AG04450 (cell line): ENCODE results near the gene IL12RB1. TPM values are rescaled to one million over a fixed set of nuclear protein-coding genes. Genes with fewer than 3 reads are reported as not detected.

ENCODE experiments used
- CTCF ChIA-PET: fragments of 300-600, 350-600 bp; formaldehyde crosslinking; extraction: SDS; loops from one replicate; lab custom pipeline; 2022; ENCODE audit warnings: antibody characterized with exemption, inconsistent platforms; lab: Charles Lee
- POLR2A ChIA-PET: fragments of 350-600 bp; formaldehyde crosslinking; extraction: SDS; loops from one replicate; lab custom pipeline; 2021; ENCODE audit warnings: antibody characterized with exemption, inconsistent platforms; lab: Yijun Ruan, JAX
- DNase-seq: peaks from one replicate; pipeline ENCODE4 v3.0.0-alpha.2; 2011; ENCODE audit warnings: low read depth, low spot score
- H3K27ac ChIP-seq: one replicate; pipeline ENCODE4 v1.5.1; 2012; ENCODE audit warnings: low read depth, low read length, control low read depth
- H3K27me3 ChIP-seq: one replicate; pipeline ENCODE4 v1.6.0; 2012; ENCODE audit warnings: low read length; ENCODE audit not compliant: control insufficient read depth, insufficient read depth
- H3K4me3 ChIP-seq: 2 replicates; pipeline ENCODE4 v1.5.1; 2011; ENCODE audit warnings: mild to moderate bottlenecking, low read depth, low read length, control low read depth
- H3K9me3 ChIP-seq: 2 replicates; pipeline ENCODE4 v1.5.1; 2012; ENCODE audit warnings: low read length; ENCODE audit not compliant: control insufficient read depth, insufficient read depth
- CTCF ChIP-seq: IDR thresholded peaks from 2 replicates; pipeline ENCODE4 v1.5.1; 2011; ENCODE audit warnings: low read depth, low read length, control low read depth, inconsistent platforms
- polyA plus RNA-seq: library from polyadenylated mRNA; depleted of rRNA; stranded (reverse); fragments of >200 nt; gene quantifications from 2 replicates; pipeline ENCODE4 v1.2.3, GENCODE V29; 2011; rRNA removed

Gene IL12RB1
- polyA plus RNA-seq, 1 experiment, result 0.05 TPM

GRCh38 chr19:18014197-18014596 is 72.5 kb downstream of the IL12RB1 start:
- no peaks in the 10 kb centered on the region; the same call in 1 of the 2 replicates for H3K9me3 ChIP-seq
- no peak for TF ChIP-seq CTCF
- no peaks in the 10 kb centered on the region for H3K27me3 ChIP-seq
- H3K4me3 ChIP-seq, result no peak overlapping the region
- no peak for DNase-seq
- CTCF ChIA-PET, result interaction anchor here (0.7 to 1.7 kb wide), 3 partner anchors 45 to 518 kb away, joined by 3 read pairs; no protein-coding TSS in a partner anchor
- POLR2A ChIA-PET, result no interaction called here
- no peak overlapping the region for H3K27ac ChIP-seq

- no peak overlapping the region for H3K27ac ChIP-seq
- TF ChIP-seq CTCF, result no peak
- H3K9me3 ChIP-seq, result no peaks in the 10 kb centered on the region; the same call in 1 of the 2 replicates
- no peak overlapping the region for H3K4me3 ChIP-seq
- ChIA-PET CTCF (interaction anchor here (1.7 kb wide), 1 partner anchor 100 kb away, joined by 3 read pairs; no protein-coding TSS in a partner anchor), POLR2A (no interaction called here)
- no peaks in the 10 kb centered on the region for H3K27me3 ChIP-seq
- no peak for DNase-seq
These were observed 73.3 kb downstream of the IL12RB1 start for GRCh38 chr19:18013210-18014111.

GRCh38 chr19:18010149-18010548 is 76.6 kb downstream of the IL12RB1 start:
- H3K4me3 ChIP-seq, result no peak overlapping the region
- no peaks in the 10 kb centered on the region for H3K27me3 ChIP-seq
- H3K9me3 ChIP-seq, result peaks cover 2% of the 10 kb centered on the region; the same call in 1 of the 2 replicates
- H3K27ac ChIP-seq, result no peak overlapping the region
- DNase-seq, result no peak
- no peak for TF ChIP-seq CTCF
- POLR2A ChIA-PET, result no interaction called here
- CTCF ChIA-PET, result interaction anchor here (0.9 to 1.6 kb wide), 2 partner anchors 49 to 60 kb away, joined by 3 read pairs; no protein-coding TSS in a partner anchor

- CTCF ChIA-PET, result interaction anchor here (0.9 kb wide), 1 partner anchor 49 kb away, joined by 3 read pairs; no protein-coding TSS in a partner anchor
- Histone ChIP-seq H3K27ac (no peak overlapping the region), H3K27me3 (no peaks in the 10 kb centered on the region), H3K9me3 (peaks cover 2% of the 10 kb centered on the region; the same call in 1 of the 2 replicates), H3K4me3 (no peak overlapping the region)
- no peak for DNase-seq
- no peak for TF ChIP-seq CTCF
- POLR2A ChIA-PET, result no interaction called here
These were observed 77.2 kb downstream of the IL12RB1 start for GRCh38 chr19:18009412-18010066.

Other genes starting within 250 kb of the IL12RB1 start
- gene JAK3, start 239.0 kb downstream of the IL12RB1 start, polyA plus RNA-seq, result 0.99 and 1.4 TPM in 2 replicates
- 890 and 1,276 TPM in 2 replicates for gene RPL18A, start 227.0 kb downstream of the IL12RB1 start, polyA plus RNA-seq
- gene SLC5A5, start 215.0 kb downstream of the IL12RB1 start, polyA plus RNA-seq, result not detected in 2 replicates
- gene CCDC124, start 153.9 kb downstream of the IL12RB1 start, polyA plus RNA-seq, result 36.0 and 40.9 TPM in 2 replicates
- gene KCNN1, start 119.8 kb downstream of the IL12RB1 start, polyA plus RNA-seq, result 0.05 and 0.07 TPM in 2 replicates
- 2.3 TPM in 2 replicates for gene ARRDC2, start 78.8 kb downstream of the IL12RB1 start, polyA plus RNA-seq
- 2.1 and 2.5 TPM in 2 replicates for gene MAST3, start 10.8 kb upstream of the IL12RB1 start, polyA plus RNA-seq
- gene PIK3R2, start 66.2 kb upstream of the IL12RB1 start, polyA plus RNA-seq, result 19.7 and 23.3 TPM in 2 replicates
- 6.9 and 8.1 TPM in 2 replicates for gene IFI30, start 86.9 kb upstream of the IL12RB1 start, polyA plus RNA-seq
- 8.2 and 13.4 TPM in 2 replicates for gene MPV17L2, start 106.3 kb upstream of the IL12RB1 start, polyA plus RNA-seq
- 2.8 and 6.1 TPM in 2 replicates for gene RAB3A, start 117.1 kb upstream of the IL12RB1 start, polyA plus RNA-seq
- 0.12 and 0.46 TPM in 2 replicates for gene PDE4C, start 139.5 kb upstream of the IL12RB1 start, polyA plus RNA-seq
- gene IQCN, start 187.5 kb upstream of the IL12RB1 start, polyA plus RNA-seq, result 0.45 and 0.53 TPM in 2 replicates
- gene JUND, start 194.7 kb upstream of the IL12RB1 start, polyA plus RNA-seq, result 48.6 and 67.8 TPM in 2 replicates
- 58.6 and 69.3 TPM in 2 replicates for gene LSM4, start 236.1 kb upstream of the IL12RB1 start, polyA plus RNA-seq